HG03558 (cell line): Measurements from ENCODE around the gene IQCH.

Experiments
- ATAC-seq: cut with Tn5 transposase; IDR thresholded peaks from one replicate; pipeline ENCODE4 v1.9.1; 2021; ENCODE audit warnings: moderate number of reproducible peaks; ENCODE audit not compliant: unreplicated experiment; ENCODE audit errors: extremely low read depth

The IQCH gene

GRCh38 chr15:67474405-67475110, 220.0 kb downstream of the IQCH start:
- no peak for ATAC-seq

DNA sequence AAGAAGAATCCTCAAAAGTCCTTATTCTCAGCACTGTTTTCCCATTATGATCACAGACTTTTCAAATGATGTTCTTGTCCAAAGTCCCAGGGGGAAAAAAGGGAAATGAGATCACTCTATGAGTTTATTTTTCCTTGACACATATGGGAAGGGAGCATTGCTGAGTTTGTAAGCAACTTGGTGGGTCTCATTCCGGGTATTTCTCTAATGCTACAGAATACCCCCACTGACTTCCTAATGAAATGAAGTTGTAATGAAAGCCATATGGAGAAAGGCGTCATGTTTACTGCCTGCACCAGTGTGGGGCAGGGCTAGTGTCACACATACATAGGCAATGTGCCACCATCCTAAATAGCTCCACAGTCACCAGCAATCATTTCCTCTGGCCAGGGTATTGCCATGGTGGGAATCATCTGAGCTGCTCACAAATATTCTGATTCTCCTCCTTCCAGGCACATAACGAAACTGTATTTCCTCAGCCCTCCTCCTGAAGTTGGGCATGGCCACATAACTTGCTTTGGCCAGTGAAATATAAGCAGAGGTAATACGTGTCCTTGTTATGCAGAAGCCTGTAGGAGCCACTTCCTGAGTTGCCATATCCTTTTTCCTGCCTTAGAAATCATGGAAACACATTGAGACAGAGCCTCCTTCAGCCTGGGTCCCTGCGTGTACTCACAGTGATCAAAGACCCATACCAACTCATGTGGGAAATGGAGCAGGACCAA, 225.4 kb downstream of the IQCH start:
- ATAC-seq: no peak

GRCh38 chr15:67480741-67481140, 226.2 kb downstream of the IQCH start:
- no peak for ATAC-seq

DNA sequence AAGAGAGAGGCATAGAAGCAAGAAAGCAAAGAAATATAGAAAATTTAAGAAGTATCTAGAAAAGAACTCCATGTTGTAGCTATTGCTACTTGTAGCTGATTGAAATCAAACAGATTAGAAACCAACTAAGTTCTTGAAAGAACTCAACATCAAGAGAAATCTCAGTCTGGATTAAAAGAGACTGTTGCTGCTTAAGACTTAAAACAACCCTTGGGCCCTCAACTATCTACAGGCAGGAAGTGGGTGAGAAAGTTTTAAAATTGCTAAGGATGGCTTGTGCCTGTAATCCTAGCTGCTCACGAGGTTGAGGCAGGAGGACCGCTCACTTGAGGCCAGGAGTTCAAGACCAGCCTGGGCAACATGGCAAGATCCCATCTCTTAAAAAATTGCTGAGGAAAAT, 227.1 kb downstream of the IQCH start:
- no peak for ATAC-seq

DNA sequence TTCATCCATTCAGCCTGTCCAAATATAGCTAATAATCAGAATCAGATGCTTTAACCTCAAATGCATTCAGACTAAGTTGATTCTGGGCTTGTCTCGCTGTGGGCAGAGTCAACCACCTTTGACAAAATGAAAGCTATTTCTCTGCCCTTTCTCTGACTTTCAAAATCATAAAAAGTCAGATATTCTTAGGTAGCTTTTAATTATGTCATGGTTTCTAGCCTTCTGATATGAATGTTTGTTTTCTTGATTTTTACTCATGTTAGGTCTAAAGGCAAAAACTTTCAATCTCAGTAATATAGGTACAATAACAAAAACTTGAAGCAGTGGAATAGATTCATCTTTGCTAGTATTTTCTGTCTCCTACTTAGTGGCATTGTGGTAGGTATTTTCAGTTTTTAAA, 241.0 kb downstream of the IQCH start:
- ATAC-seq: no peak

GRCh38 chr15:67501177-67501835, 246.7 kb downstream of the IQCH start:
- ATAC-seq: no peak

DNA sequence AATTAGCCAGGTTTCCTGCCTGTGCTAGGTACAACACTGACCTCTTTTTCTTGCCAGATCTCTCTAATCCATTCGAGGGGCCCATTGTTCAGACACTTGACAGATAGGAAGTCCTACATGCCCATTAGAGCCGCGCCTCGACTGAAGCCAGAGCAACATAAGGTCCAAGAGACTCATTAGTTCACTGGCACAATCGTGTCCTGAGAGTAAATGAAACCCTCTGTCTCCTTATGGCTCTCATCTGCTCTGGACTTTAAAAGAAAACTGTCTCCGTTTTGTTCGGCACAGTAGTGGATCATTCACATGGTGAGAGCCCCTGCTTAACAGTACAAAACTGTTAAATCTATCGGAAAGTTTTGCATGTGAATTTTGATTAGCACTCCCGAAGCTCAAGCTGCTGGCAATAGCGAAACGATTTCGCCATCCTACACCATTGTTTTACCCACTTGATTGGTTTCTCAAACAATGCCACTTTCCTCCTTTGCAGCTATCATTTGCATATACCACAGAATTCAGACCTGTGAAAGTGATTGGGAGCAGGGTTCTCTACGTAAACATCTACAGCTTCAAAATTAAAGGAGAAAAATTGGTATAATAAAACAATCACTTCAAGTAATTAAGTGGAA, 247.4 kb downstream of the IQCH start:
- no peak for ATAC-seq

DNA sequence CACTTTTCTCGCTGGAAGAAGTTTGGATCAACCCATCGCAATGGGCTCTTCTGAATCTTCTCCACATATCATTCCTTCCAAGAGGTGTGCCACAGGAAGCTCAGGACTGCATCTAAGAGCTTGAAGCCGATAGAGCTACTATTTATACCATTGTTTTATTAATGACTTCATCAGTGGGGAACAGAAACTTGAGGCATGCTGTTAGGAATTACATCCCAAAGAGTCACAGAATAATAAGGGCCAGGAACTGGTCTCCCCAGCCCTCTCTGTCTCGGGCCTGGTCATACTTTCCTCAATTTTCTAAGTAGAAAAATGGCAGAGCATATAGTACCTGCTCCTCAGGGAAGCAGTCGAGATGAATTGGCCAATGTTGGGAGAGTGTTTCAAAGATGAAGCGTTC, 249.5 kb downstream of the IQCH start:
- ATAC-seq: no peak

DNA sequence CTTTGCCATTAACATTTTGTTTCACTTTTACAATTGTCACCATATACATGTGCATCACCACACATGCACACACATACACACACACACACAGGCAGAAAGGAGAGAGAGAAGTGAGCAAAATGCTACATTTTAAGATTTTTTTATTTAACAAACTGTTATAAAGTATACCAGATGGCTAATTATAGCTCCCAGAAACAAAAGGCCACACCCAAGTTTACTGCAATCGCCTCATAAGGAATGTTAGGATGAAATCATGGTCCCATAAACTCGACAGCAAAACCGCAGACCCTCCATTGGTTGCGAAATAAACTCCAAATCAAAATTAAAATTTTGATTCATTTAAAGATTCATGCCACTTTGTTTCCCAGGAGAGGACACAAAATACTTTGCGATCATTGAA, 250.2 kb downstream of the IQCH start:
- ATAC-seq: no peak

DNA sequence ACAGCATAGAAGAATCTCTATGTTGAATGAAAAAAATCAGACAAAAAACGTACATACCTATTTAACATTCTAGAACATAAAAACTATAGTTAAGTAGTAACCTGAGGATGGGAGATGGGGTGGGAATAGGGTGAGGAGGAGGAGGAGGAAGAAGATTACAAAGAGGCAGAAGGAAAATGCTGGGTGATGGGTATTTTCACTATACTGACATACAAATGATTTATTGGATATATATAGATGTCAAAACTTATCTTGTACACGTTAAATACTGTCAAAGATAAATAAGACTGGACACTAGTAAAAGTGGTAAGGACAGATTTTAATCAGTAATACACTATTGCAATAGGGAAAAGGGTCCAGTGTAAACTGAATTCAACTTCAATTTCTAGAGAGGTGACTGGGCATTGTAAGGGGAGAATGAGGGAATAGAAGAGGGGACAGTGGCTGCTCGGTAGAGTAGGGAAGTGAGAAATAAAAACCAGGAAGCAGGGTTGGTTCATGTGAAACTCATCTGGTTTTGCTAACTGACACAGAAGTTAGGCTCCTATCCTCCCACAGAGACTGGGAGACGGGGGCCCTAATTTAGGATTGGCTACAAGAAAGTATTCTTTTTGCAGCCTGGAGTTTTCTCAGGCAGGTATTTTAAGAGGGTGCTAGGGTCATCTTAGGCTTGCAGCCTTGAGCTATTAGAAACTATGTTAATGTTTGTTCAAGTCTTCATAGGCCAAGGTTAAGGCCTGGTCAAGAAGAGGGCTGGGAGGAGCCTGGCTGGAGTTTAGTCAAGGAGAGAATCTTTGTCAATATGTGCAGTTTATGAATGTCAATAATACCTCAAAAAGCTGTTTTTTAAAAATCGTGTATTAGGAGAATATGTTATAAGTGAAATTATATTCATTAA, 251.3 kb downstream of the IQCH start:
- ATAC-seq: no peak

- ATAC-seq: no peak
These were observed 252.5 kb downstream of the IQCH start for GRCh38 chr15:67506775-67507747.

DNA sequence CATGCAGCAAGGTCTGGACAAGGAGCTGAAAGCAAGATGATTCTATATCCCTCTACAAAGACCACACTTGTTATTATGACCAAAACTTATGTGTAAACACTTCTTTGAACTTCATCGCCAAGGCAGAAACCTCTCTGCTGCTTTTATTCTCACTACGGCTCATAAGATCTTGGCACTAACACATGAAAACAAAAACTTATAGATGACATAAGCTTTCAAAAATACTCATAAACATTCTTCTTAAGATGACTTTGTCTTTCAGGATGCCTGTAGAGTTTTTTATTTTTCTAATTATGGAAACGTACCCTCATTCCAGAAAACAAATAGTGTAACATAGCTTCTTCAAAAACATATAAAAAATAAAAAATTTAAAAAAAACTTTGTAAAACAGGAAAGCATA, 253.8 kb downstream of the IQCH start:
- no peak for ATAC-seq

- ATAC-seq: no peak
These were observed 255.3 kb downstream of the IQCH start for GRCh38 chr15:67509918-67510317.

GRCh38 chr15:67510597-67511190, 256.1 kb downstream of the IQCH start:
- no peak for ATAC-seq

DNA sequence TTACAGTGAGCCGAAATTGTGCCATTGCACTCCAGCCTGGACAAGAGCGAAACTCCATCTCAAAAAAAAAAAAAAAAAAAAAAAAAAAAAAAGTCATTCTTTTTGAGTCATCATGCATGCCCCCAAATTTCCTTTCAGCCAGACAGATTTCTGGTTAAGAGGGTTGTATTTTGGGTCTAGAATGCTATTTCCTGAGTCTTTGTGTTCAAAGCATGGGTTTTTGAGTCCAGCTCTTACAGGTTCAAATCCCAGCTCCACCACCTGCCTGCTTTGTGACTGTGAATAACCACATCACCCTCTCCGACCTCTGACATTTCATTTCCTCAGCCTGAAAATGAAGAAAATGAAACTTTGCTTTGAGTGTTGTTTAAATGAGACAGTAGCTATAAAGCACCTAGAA, 257.0 kb downstream of the IQCH start:
- no peak for ATAC-seq

DNA sequence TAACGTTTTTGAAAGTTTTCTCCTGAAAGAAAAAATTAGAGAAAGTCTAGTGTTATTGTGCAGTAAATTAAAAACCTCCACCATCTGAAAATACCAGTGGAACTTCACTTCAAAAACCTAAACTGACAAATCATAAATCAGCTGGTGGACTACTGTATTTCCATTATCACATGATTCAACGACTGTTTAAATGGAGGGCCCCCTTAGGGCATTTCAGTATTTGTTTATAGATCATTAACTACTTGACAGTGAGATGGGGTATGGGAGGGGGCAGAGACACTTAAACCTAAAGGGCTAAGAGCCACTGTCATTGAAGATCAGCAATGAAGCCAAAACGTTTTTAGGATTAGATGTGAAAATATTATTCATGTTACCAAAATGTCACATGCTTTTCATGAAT, 257.6 kb downstream of the IQCH start:
- no peak for ATAC-seq

DNA sequence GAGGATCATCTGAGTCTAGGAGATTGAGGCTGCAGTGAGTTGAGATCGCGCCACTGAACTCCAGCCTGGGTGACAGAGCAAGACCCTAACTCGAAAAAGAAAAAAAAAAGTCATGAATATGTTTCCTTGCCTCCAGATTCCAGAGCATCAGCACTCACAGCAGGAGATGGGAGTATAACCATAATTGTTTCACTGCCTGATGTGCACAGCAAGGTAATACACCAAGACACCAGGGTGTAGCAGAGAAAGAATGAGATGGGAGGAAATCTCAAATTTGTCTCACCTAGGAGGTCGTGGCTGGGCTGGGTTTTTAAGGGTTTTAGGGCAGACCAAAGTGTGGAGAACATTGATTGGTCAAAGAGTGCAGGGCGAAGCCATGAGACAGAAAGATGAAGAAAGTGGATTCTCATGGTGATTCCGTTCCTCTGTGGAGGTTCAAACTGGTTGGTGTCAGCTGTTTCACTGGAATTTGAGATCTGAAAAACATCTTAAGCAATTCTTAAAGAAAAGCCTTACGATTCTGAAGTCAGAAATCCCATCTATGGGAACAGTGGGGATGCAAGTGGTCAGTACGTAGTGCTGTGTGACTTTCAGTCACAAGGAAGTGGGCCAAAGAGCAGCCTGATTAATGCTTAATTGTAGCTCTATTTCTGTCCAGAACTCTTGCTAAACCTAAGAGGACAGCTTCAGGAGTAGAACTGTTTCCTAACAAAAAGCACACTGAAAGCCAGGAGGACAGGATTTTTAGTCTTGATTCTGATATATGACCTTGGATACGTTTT, 258.5 kb downstream of the IQCH start:
- ATAC-seq: no peak

- no peak for ATAC-seq
These were observed 260.5 kb downstream of the IQCH start for GRCh38 chr15:67515090-67515489.
